Muscle layer of colon (tissue), 2 donors: ENCODE results near the gene SCFD2.
"Not testable (repeated sequence)": the region's sequence is repeated elsewhere in the genome, so short reads cannot be mapped to it uniquely, and the experiment has no call there.

Experiments used
- H3K27ac ChIP-seq: one replicate; pipeline ENCODE4 v1.7.0; 2013; ENCODE audit warnings: low read depth, mild to moderate bottlenecking, low read length, moderate library complexity
- H3K27me3 ChIP-seq, 2 donors: one replicate each; pipeline ENCODE4 v1.7.0; 2013; ENCODE audit warnings: low read length in 2 of 2, mild to moderate bottlenecking in 2 of 2; ENCODE audit not compliant: insufficient read depth in 2 of 2, control insufficient read depth in 1 of 2
- H3K36me3 ChIP-seq: one replicate; pipeline ENCODE4 v1.7.0; 2013; ENCODE audit warnings: mild to moderate bottlenecking, low read length; ENCODE audit not compliant: insufficient read depth
- H3K4me1 ChIP-seq: one replicate; pipeline ENCODE4 v1.7.0; 2013; ENCODE audit warnings: mild to moderate bottlenecking, low read length; ENCODE audit not compliant: insufficient read depth
- H3K4me3 ChIP-seq, 2 donors: one replicate each; pipeline ENCODE4 v1.7.0; 2013; ENCODE audit warnings: low read length in 2 of 2, low read depth in 1 of 2, mild to moderate bottlenecking in 1 of 2, moderate library complexity in 1 of 2
- H3K9ac ChIP-seq: one replicate; pipeline ENCODE4 v1.7.0; 2013; ENCODE audit warnings: low read length
- H3K9me3 ChIP-seq: one replicate; pipeline ENCODE4 v1.7.0; 2013; ENCODE audit warnings: mild to moderate bottlenecking, low read length
- donor health status: abdominal sarcoma.
- donor health status: Adenocarcinoma of cecum.

SCFD2 gene

GRCh38 chr4:53334916-53335315 is 30.9 kb downstream of the SCFD2 start:
- not testable (repeated sequence) for H3K36me3 ChIP-seq

GRCh38 chr4:53326535-53326934 is 39.3 kb downstream of the SCFD2 start:
- H3K9me3 ChIP-seq = no peaks in the 10 kb centered on the region
- H3K27ac ChIP-seq = no peak overlapping the region
- H3K4me1 ChIP-seq = no peaks in the 10 kb centered on the region
- no peak overlapping the region for H3K4me3 ChIP-seq
- H3K27me3 ChIP-seq = no peaks in the 10 kb centered on the region
- H3K9ac ChIP-seq = no peak overlapping the region
- no peaks in the 10 kb centered on the region for H3K36me3 ChIP-seq

More at GRCh38 chr4:53334916-53335315, 30.9 kb downstream of the SCFD2 start:
- H3K27ac ChIP-seq, H3K27me3 ChIP-seq, H3K4me3 ChIP-seq, H3K9ac ChIP-seq, H3K9me3 ChIP-seq, H3K4me1 ChIP-seq: not testable (repeated sequence)

- Histone ChIP-seq H3K27me3 (no peaks in the 10 kb centered on the region), H3K4me1 (no peaks in the 10 kb centered on the region), H3K27ac (no peak overlapping the region), H3K9ac (no peak overlapping the region), H3K36me3 (no peaks in the 10 kb centered on the region), H3K9me3 (no peaks in the 10 kb centered on the region), H3K4me3 (no peak overlapping the region)
Measured at GRCh38 chr4:53322696-53323095, 43.2 kb downstream of the SCFD2 start.

GRCh38 chr4:53321984-53322289 is 43.9 kb downstream of the SCFD2 start:
- no peaks in the 10 kb centered on the region for H3K36me3 ChIP-seq
- no peak overlapping the region for H3K9ac ChIP-seq
- no peak overlapping the region for H3K27ac ChIP-seq
- H3K27me3 ChIP-seq = no peaks in the 10 kb centered on the region
- no peaks in the 10 kb centered on the region for H3K9me3 ChIP-seq
- H3K4me1 ChIP-seq = no peaks in the 10 kb centered on the region
- no peak overlapping the region for H3K4me3 ChIP-seq

GRCh38 chr4:53321151-53321983 is 44.5 kb downstream of the SCFD2 start:
- Histone ChIP-seq H3K27ac (no peak overlapping the region), H3K4me1 (no peaks in the 10 kb centered on the region), H3K9ac (no peak overlapping the region), H3K27me3 (no peaks in the 10 kb centered on the region), H3K4me3 (no peak overlapping the region), H3K9me3 (no peaks in the 10 kb centered on the region), H3K36me3 (no peaks in the 10 kb centered on the region)

- Histone ChIP-seq H3K4me1 (no peaks in the 10 kb centered on the region), H3K27me3 (no peaks in the 10 kb centered on the region), H3K36me3 (no peaks in the 10 kb centered on the region), H3K9ac (no peak overlapping the region), H3K9me3 (no peaks in the 10 kb centered on the region), H3K4me3 (no peak overlapping the region), H3K27ac (no peak overlapping the region)
Measured at GRCh38 chr4:53315300-53315699, 50.6 kb downstream of the SCFD2 start.

- Histone ChIP-seq H3K27ac (no peak overlapping the region), H3K4me3 (no peak overlapping the region), H3K4me1 (no peaks in the 10 kb centered on the region), H3K27me3 (no peaks in the 10 kb centered on the region), H3K36me3 (no peaks in the 10 kb centered on the region), H3K9ac (no peak overlapping the region), H3K9me3 (no peaks in the 10 kb centered on the region)
Measured at GRCh38 chr4:53314252-53314651, 51.6 kb downstream of the SCFD2 start.

- Histone ChIP-seq H3K27ac (no peak overlapping the region), H3K27me3 (no peaks in the 10 kb centered on the region), H3K9ac (no peak overlapping the region), H3K9me3 (no peaks in the 10 kb centered on the region), H3K4me3 (no peak overlapping the region), H3K36me3 (no peaks in the 10 kb centered on the region), H3K4me1 (no peaks in the 10 kb centered on the region)
Measured at GRCh38 chr4:53313510-53313909, 52.4 kb downstream of the SCFD2 start.

- H3K27ac ChIP-seq = no peak overlapping the region
- H3K27me3 ChIP-seq = no peaks in the 10 kb centered on the region
- H3K4me1 ChIP-seq = no peaks in the 10 kb centered on the region
- H3K4me3 ChIP-seq = no peak overlapping the region
- no peaks in the 10 kb centered on the region for H3K9me3 ChIP-seq
- H3K36me3 ChIP-seq = no peaks in the 10 kb centered on the region
- no peak overlapping the region for H3K9ac ChIP-seq
Measured at GRCh38 chr4:53309321-53310040, 56.4 kb downstream of the SCFD2 start.

- Histone ChIP-seq H3K4me1 (no peaks in the 10 kb centered on the region), H3K9ac (no peak overlapping the region), H3K36me3 (no peaks in the 10 kb centered on the region), H3K27ac (no peak overlapping the region), H3K4me3 (no peak overlapping the region), H3K27me3 (no peaks in the 10 kb centered on the region), H3K9me3 (no peaks in the 10 kb centered on the region)
Measured at GRCh38 chr4:53307819-53308780, 57.8 kb downstream of the SCFD2 start.

GRCh38 chr4:53307210-53307609 is 58.7 kb downstream of the SCFD2 start:
- Histone ChIP-seq H3K9me3 (no peaks in the 10 kb centered on the region), H3K4me1 (no peaks in the 10 kb centered on the region), H3K27ac (no peak overlapping the region), H3K9ac (no peak overlapping the region), H3K4me3 (no peak overlapping the region), H3K27me3 (no peaks in the 10 kb centered on the region), H3K36me3 (no peaks in the 10 kb centered on the region)
